Sigmoid colon (tissue), 4 donors: ENCODE measurements around the gene ARHGEF28.

Source experiments
- POLR2AphosphoS5 ChIP-seq, 4 donors: sonication (generic); formaldehyde crosslinking; IDR thresholded peaks; one replicate each; pipeline ENCODE4 v1.6.1; 2017; ENCODE audit warnings: antibody characterized with exemption in 4 of 4
- TF ChIP-seq, protein P1 (sequence below), 4 experiments: fragments of 450-650 bp in 3 of 4; fragments of 200-600 bp in 1 of 4; IDR thresholded peaks; one replicate each; pipeline ENCODE4 v1.5.1; 2016 to 2019; ENCODE audit warnings: antibody characterized with exemption in 4 of 4, mild to moderate bottlenecking in 3 of 4, moderate library complexity in 2 of 4

DNA sequence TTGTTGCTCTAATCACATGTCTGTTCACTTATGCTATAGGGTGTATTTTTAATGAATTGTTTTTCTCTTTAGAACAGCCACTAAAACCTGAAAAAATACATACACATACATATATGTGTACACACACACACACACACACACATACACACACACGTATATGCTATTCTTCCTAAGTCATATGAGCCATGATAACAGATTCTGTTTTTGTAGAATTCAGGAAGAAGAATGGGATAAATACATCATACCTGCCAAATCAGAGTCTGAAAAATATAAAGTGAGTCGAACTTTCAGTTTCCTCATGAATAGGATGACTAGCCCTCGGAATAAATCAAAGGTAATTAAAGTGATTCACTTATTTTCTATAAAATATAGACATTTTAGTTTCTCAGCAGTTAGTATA is 231.4 kb downstream of the ARHGEF28 start:
- TF ChIP-seq, protein P1, sequence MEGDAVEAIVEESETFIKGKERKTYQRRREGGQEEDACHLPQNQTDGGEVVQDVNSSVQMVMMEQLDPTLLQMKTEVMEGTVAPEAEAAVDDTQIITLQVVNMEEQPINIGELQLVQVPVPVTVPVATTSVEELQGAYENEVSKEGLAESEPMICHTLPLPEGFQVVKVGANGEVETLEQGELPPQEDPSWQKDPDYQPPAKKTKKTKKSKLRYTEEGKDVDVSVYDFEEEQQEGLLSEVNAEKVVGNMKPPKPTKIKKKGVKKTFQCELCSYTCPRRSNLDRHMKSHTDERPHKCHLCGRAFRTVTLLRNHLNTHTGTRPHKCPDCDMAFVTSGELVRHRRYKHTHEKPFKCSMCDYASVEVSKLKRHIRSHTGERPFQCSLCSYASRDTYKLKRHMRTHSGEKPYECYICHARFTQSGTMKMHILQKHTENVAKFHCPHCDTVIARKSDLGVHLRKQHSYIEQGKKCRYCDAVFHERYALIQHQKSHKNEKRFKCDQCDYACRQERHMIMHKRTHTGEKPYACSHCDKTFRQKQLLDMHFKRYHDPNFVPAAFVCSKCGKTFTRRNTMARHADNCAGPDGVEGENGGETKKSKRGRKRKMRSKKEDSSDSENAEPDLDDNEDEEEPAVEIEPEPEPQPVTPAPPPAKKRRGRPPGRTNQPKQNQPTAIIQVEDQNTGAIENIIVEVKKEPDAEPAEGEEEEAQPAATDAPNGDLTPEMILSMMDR (IDR thresholded peaks at IDR 0.05): no peak
- no peak for TF ChIP-seq POLR2AphosphoS5 (IDR thresholded peaks at IDR 0.05)
